Gastroesophageal sphincter (tissue), 4 donors: ENCODE data around the gene PLXNA1. TPM values are rescaled to one million over a fixed set of nuclear protein-coding genes. Genes with fewer than 3 reads are reported as not detected.

Experiments
- ATAC-seq: fragments of 150-250 bp; one replicate; pipeline ENCODE4 v1.9.1; 2016; ENCODE audit warnings: mild to moderate bottlenecking, moderate library complexity
- H3K27ac ChIP-seq, 4 donors: fragments of 200-600 bp; sonication (generic) in 3 of 4; 1 replicate in 3 of 4; 2 replicates in 1 of 4; pipeline ENCODE4 v1.5.1; 2016 to 2019
- H3K27me3 ChIP-seq: fragments of 200-600 bp; sonication (generic); one replicate; pipeline ENCODE4 v1.5.1; 2019
- H3K36me3 ChIP-seq, 2 donors: fragments of 200-600 bp; sonication (generic); one replicate each; pipeline ENCODE4 v1.5.1; 2019; ENCODE audit warnings: control low read depth in 1 of 2
- H3K4me1 ChIP-seq, 3 donors: fragments of 200-600 bp; sonication (generic); 1 replicate in 2 of 3; 2 replicates in 1 of 3; pipeline ENCODE4 v1.5.1; 2016 to 2019; ENCODE audit warnings: control low read depth in 2 of 3
- H3K4me3 ChIP-seq, 2 donors: fragments of 200-600 bp; sonication (generic); one replicate each; pipeline ENCODE4 v1.5.1; 2019; ENCODE audit warnings: mild to moderate bottlenecking in 1 of 2, moderate library complexity in 1 of 2
- H3K9me3 ChIP-seq, 3 donors: fragments of 200-600 bp; sonication (generic); one replicate each; pipeline ENCODE4 v1.5.1; 2017 to 2019; ENCODE audit warnings: control low read depth in 2 of 3
- EP300 ChIP-seq: sonication (generic); formaldehyde crosslinking; IDR thresholded peaks from one replicate; pipeline ENCODE4 v1.6.1; 2017; ENCODE audit warnings: antibody characterized with exemption, mild to moderate bottlenecking
- POLR2A ChIP-seq, 2 donors: fragments of 450-650 bp; IDR thresholded peaks; one replicate each; pipeline ENCODE4 v1.6.1; 2017; ENCODE audit warnings: antibody characterized with exemption in 2 of 2, mild to moderate bottlenecking in 2 of 2, moderate library complexity in 1 of 2
- POLR2AphosphoS5 ChIP-seq: sonication (generic); formaldehyde crosslinking; IDR thresholded peaks from one replicate; pipeline ENCODE4 v1.6.1; 2017; ENCODE audit warnings: antibody characterized with exemption
- WGBS, 2 donors: methylation state at CpG; one replicate each; pipeline ENCODE4 v1.1.5; 2018; ENCODE audit warnings: low coverage in 1 of 2; 5-methylcytosine and 5-hydroxymethylcytosine counted together
- total RNA-seq, 4 donors: library from RNA; depleted of rRNA; stranded (reverse); fragments of >200 nt; gene quantifications; one replicate each; pipeline ENCODE4 v1.1.0, GENCODE V29; 2016
- TF ChIP-seq, protein P1 (sequence below), 4 experiments: fragments of 200-600 bp in 2 of 4; fragments of 450-650 bp in 2 of 4; sonication (generic) in 1 of 4; IDR thresholded peaks; one replicate each; pipeline ENCODE4 v1.5.1; 2017 to 2019; ENCODE audit warnings: antibody characterized with exemption in 4 of 4, mild to moderate bottlenecking in 2 of 4, moderate library complexity in 2 of 4

Gene PLXNA1
- total RNA-seq, 4 donors from 2014 or later = 20.1 to 86.7 (median 31.9) TPM

DNA sequence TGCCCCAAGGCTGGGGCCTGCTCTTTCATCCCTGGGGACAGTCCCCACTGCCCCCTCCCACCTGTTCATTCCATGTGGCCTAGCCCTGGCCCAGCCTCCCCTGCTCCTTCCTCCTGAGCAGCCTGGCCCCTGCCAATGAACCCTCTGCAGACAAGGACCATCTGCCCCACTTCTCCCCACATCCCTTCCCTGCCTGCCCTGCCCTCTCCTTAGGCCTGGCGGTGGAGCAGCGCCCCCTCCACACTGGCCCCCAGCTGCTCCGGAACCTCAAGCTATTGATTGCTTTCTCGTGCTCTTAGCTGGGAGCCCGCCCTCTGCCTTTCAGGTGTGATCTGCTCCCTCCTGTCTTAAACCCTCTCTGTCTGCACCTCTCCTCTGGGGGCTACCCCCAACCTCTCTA lies 8.0 kb downstream of the PLXNA1 start:
- Histone ChIP-seq H3K27me3 (no peaks in the 10 kb centered on the region), H3K36me3 (peaks cover 0 to 41% of the 10 kb centered on the region in 2 donors), H3K9me3 (no peaks in the 10 kb centered on the region), H3K4me3 (no peak overlapping the region), H3K4me1 (peaks cover 0 to 80% (median 44%) of the 10 kb centered on the region in 3 donors), H3K27ac (peak overlapping the region in 1 of 4 donors; percentile 3)
- TF ChIP-seq, protein P1, sequence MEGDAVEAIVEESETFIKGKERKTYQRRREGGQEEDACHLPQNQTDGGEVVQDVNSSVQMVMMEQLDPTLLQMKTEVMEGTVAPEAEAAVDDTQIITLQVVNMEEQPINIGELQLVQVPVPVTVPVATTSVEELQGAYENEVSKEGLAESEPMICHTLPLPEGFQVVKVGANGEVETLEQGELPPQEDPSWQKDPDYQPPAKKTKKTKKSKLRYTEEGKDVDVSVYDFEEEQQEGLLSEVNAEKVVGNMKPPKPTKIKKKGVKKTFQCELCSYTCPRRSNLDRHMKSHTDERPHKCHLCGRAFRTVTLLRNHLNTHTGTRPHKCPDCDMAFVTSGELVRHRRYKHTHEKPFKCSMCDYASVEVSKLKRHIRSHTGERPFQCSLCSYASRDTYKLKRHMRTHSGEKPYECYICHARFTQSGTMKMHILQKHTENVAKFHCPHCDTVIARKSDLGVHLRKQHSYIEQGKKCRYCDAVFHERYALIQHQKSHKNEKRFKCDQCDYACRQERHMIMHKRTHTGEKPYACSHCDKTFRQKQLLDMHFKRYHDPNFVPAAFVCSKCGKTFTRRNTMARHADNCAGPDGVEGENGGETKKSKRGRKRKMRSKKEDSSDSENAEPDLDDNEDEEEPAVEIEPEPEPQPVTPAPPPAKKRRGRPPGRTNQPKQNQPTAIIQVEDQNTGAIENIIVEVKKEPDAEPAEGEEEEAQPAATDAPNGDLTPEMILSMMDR (IDR thresholded peaks at IDR 0.05) = no peak
- TF ChIP-seq POLR2A (IDR thresholded peaks at IDR 0.05) (no peak), POLR2AphosphoS5 (no peak), EP300 (no peak)
- WGBS, 2 donors = 93% methylated on average over 5 of the region's 5 CpGs; no CpG with 5 or more reads in 1 of the 2 donors
- ATAC-seq = no peak

DNA sequence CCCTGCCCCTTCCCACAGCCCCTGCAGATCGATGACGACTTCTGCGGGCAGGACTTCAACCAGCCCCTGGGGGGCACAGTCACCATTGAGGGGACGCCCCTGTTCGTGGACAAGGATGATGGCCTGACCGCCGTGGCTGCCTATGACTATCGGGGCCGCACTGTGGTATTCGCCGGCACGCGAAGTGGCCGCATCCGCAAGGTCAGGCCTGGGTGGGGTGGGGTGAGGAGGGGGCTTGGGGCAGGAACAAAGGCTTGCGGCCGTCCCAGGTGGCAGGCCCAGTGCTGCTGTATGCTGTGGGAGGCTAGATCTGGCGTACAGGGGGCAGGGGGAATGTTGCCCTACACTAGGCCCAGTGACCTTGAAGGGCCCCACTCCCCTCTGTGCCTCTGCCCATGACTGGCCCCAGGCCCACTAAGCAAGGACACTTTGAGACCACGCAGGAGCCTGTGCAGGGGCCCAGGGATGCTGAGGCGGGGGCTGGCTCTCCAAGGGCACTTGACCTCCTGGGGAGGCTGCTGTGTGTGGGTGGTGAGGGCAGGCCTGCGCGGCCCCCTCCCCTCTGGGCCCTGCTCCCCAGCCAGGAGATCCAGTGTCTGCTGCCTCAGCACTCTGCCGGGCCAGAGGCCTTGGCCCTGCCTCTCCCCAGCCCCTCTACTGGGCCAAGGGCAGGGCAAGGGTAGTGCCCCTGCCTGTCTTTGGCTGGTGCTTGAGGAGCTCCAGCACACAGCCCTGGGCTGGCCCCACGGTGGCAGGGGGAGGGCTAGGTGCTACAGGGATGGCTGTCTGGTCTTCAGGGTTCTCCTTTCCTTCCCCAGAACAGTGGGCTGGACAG lies 8.7 kb downstream of the PLXNA1 start:
- Histone ChIP-seq H3K9me3 (no peaks in the 10 kb centered on the region), H3K4me3 (no peak overlapping the region), H3K27ac (peak overlapping the region in 1 of 4 donors; percentile 34), H3K36me3 (peaks cover 0 to 41% of the 10 kb centered on the region in 2 donors), H3K27me3 (no peaks in the 10 kb centered on the region), H3K4me1 (peaks cover 0 to 73% (median 37%) of the 10 kb centered on the region in 3 donors)
- WGBS, 2 donors = no CpG with 5 or more reads among the region's 24 CpGs
- ATAC-seq = no peak
- no peak for TF ChIP-seq POLR2AphosphoS5
- TF ChIP-seq, protein P1 (IDR thresholded peaks at IDR 0.05) = no peak
- no peak for TF ChIP-seq POLR2A (IDR thresholded peaks at IDR 0.05)
- TF ChIP-seq EP300 = no peak

DNA sequence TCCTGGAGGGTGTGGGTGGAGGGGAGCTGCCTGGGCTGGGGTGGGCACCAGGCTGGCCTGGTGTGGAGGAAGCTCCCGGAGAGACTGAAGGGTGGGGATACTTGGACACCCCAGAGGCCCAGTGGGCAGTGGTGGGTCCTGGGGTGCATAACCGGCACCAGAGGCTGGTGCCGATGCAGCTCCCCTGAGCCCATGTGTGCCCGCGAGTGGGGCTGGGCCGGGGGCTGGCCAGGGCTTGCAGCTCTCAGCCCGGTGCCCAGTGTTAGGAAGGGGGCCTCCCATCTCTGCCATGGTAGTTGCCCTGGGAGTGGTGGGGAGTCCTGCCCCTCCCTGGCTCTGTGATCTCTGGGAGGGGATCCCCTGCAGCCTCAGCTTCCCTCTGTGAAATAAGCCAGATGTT lies 9.3 kb downstream of the PLXNA1 start:
- H3K27me3 ChIP-seq = no peaks in the 10 kb centered on the region
- H3K36me3 ChIP-seq = peaks cover 0 to 41% of the 10 kb centered on the region in 2 donors
- ATAC-seq = no peak
- H3K9me3 ChIP-seq = no peaks in the 10 kb centered on the region
- H3K4me3 ChIP-seq = no peak overlapping the region
- peak overlapping the region in 1 of 4 donors; percentile 34 for H3K27ac ChIP-seq
- TF ChIP-seq, protein P1 (IDR thresholded peaks at IDR 0.05) = no peak
- TF ChIP-seq POLR2A (IDR thresholded peaks at IDR 0.05) (no peak), POLR2AphosphoS5 (no peak), EP300 (no peak)
- no CpG with 5 or more reads among the region's 7 CpGs for WGBS, 2 donors
- peaks cover 0 to 66% (median 34%) of the 10 kb centered on the region in 3 donors for H3K4me1 ChIP-seq

DNA sequence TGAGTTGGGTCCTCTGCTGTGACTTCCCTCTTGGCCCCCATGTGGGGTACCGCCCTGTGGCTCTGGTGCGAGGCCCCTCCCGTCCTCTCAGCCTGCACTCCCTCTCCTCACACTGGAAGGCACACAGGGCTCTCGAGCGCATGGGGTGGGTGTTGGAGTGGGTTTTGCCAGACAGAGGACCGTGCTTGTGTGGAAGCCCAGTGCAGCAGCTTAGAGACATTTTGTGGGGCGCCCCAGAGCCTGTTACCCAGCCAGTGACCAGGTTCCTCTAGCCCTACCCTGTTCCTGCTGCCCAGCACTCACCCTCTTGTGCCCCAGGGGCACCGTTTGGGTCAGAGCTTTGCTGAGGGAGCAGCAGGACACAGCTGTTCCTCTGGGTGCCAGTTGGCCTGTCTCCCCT lies 9.9 kb downstream of the PLXNA1 start:
- Histone ChIP-seq H3K4me3 (no peak overlapping the region), H3K27me3 (no peaks in the 10 kb centered on the region), H3K9me3 (no peaks in the 10 kb centered on the region), H3K4me1 (peaks cover 0 to 61% (median 34%) of the 10 kb centered on the region in 3 donors), H3K36me3 (peaks cover 0 to 41% of the 10 kb centered on the region in 2 donors), H3K27ac (peak overlapping the region in 1 of 4 donors; percentile 34)
- no CpG with 5 or more reads among the region's 8 CpGs for WGBS, 2 donors
- no peak for TF ChIP-seq POLR2AphosphoS5
- no peak for TF ChIP-seq POLR2A (IDR thresholded peaks at IDR 0.05)
- TF ChIP-seq EP300 = no peak
- TF ChIP-seq, protein P1 (IDR thresholded peaks at IDR 0.05) = no peak
- ATAC-seq = no peak

DNA sequence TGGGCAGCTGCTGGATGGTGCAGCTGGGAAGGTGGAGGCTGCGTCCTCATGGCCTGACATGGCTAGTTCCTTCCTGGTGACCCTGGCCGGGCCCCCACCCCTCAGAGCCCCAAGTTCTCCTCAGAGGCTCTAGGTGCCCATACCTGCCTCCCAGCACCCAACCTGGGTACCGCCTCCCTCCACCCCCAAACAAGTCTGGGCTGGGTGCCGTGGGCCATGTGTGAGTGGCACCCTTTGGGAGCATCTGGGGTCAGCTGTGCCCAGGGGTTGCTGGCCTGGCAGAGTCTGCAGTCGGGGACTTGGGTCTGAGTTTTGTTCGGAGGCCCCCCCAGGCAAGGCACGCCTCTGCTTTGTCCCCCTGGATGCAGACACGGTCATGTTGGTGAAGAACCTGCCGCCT lies 10.5 kb downstream of the PLXNA1 start:
- Histone ChIP-seq H3K4me3 (no peak overlapping the region), H3K36me3 (peaks cover 0 to 38% of the 10 kb centered on the region in 2 donors), H3K9me3 (no peaks in the 10 kb centered on the region), H3K27ac (peak overlapping the region in 1 of 4 donors; percentile 71), H3K27me3 (no peaks in the 10 kb centered on the region), H3K4me1 (peaks cover 0 to 64% (median 34%) of the 10 kb centered on the region in 3 donors)
- no peak for TF ChIP-seq POLR2AphosphoS5
- TF ChIP-seq, protein P1 (IDR thresholded peaks at IDR 0.05) = no peak
- no peak for TF ChIP-seq POLR2A (IDR thresholded peaks at IDR 0.05)
- TF ChIP-seq EP300 = no peak
- no peak for ATAC-seq
- 100% methylated on average over 1 to 2 of the region's 9 CpGs for WGBS, 2 donors
